ENCODE data around the gene SLC27A6. TPM values are rescaled to one million over a fixed set of nuclear protein-coding genes. Genes with fewer than 3 reads are reported as not detected.

The SLC27A6 gene
- total RNA-seq, 1 donor from 2014 or later, result 0.39 TPM

GRCh38 chr5:129041196-129041881 is 76.1 kb downstream of the SLC27A6 start:
- Mint-ChIP-seq H3K36me3 (ENCODE audit: low read depth, unreplicated experiment) (no peaks in the 10 kb centered on the region), H3K9me3 (ENCODE audit: unreplicated experiment) (peaks cover 4% of the 10 kb centered on the region), H3K27ac (ENCODE audit: unreplicated experiment) (no peak overlapping the region), H3K4me3 (ENCODE audit: unreplicated experiment) (no peak overlapping the region), H3K27me3 (ENCODE audit: low read depth, unreplicated experiment) (no peaks in the 10 kb centered on the region), H3K4me1 (ENCODE audit: low read depth, unreplicated experiment) (no peaks in the 10 kb centered on the region)
- no peaks in the 10 kb centered on the region for H3K4me1 ChIP-seq (ENCODE audit: insufficient read depth, low read length)
- no peak overlapping the region for H3K4me3 ChIP-seq (ENCODE audit: insufficient read depth, low read depth, low read length)
- H3K36me3 ChIP-seq (ENCODE audit: insufficient read depth, low read length), result no peaks in the 10 kb centered on the region
- H4K20me1 ChIP-seq (ENCODE audit: insufficient read depth, low read length), result no peaks in the 10 kb centered on the region
- no peak overlapping the region for H3K4me2 ChIP-seq (ENCODE audit: low read length)
- no peaks in the 10 kb centered on the region for H3K9me3 ChIP-seq (ENCODE audit: insufficient read depth, low read depth, low read length)
- TF ChIP-seq CTCF (IDR thresholded peaks at IDR 0.05; ENCODE audit: insufficient read depth, low read depth, low read length) (no peak), EZH2 (IDR thresholded peaks at IDR 0.05; ENCODE audit: insufficient read depth, low read length) (no peak)
- H3K9ac ChIP-seq (ENCODE audit: low read length), result no peak overlapping the region
- FAIRE-seq (no peak), DNase-seq (ENCODE audit: low read depth) (no peak)
- no peaks in the 10 kb centered on the region for H3K79me2 ChIP-seq (ENCODE audit: insufficient read depth, low read length)
- H3K27ac ChIP-seq (ENCODE audit: low read depth, low read length), result no peak overlapping the region
- H3K27me3 ChIP-seq (ENCODE audit: insufficient read depth, low read length), result no peaks in the 10 kb centered on the region
- H2AFZ ChIP-seq (ENCODE audit: low read depth, low read length), result no peak overlapping the region

GRCh38 chr5:129042306-129042705 is 77.0 kb downstream of the SLC27A6 start:
- peaks cover 3% of the 10 kb centered on the region for H3K9me3 Mint-ChIP-seq (ENCODE audit: unreplicated experiment)
- FAIRE-seq, result no peak

More at GRCh38 chr5:129042306-129042705, 77.0 kb downstream of the SLC27A6 start:
- no peak overlapping the region for H3K4me3 Mint-ChIP-seq (ENCODE audit: unreplicated experiment)
- no peaks in the 10 kb centered on the region for H3K9me3 ChIP-seq (ENCODE audit: insufficient read depth, low read depth, low read length)
- H3K79me2 ChIP-seq (ENCODE audit: insufficient read depth, low read length), result no peaks in the 10 kb centered on the region
- H3K4me1 ChIP-seq (ENCODE audit: insufficient read depth, low read length), result no peaks in the 10 kb centered on the region
- no peak for DNase-seq (ENCODE audit: low read depth)
- no peaks in the 10 kb centered on the region for H3K27me3 Mint-ChIP-seq (ENCODE audit: low read depth, unreplicated experiment)
- no peak overlapping the region for H3K9ac ChIP-seq (ENCODE audit: low read length)
- H4K20me1 ChIP-seq (ENCODE audit: insufficient read depth, low read length), result no peaks in the 10 kb centered on the region
- no peak overlapping the region for H2AFZ ChIP-seq (ENCODE audit: low read depth, low read length)
- H3K36me3 Mint-ChIP-seq (ENCODE audit: low read depth, unreplicated experiment), result no peaks in the 10 kb centered on the region
- H3K36me3 ChIP-seq (ENCODE audit: insufficient read depth, low read length), result no peaks in the 10 kb centered on the region
- H3K27ac Mint-ChIP-seq (ENCODE audit: unreplicated experiment), result no peak overlapping the region
- H3K27me3 ChIP-seq (ENCODE audit: insufficient read depth, low read length), result no peaks in the 10 kb centered on the region
- no peak overlapping the region for H3K27ac ChIP-seq (ENCODE audit: low read depth, low read length)
- H3K4me3 ChIP-seq (ENCODE audit: insufficient read depth, low read depth, low read length), result no peak overlapping the region
- TF ChIP-seq EZH2 (IDR thresholded peaks at IDR 0.05; ENCODE audit: insufficient read depth, low read length), result no peak
- no peak for TF ChIP-seq CTCF (IDR thresholded peaks at IDR 0.05; ENCODE audit: insufficient read depth, low read depth, low read length)
- no peak overlapping the region for H3K4me2 ChIP-seq (ENCODE audit: low read length)
- H3K4me1 Mint-ChIP-seq (ENCODE audit: low read depth, unreplicated experiment), result no peaks in the 10 kb centered on the region

All from astrocyte (in vitro differentiated cells and primary cell).